HepG2 (cell line): ENCODE measurements around the gene RBM34.

ENCODE experiments used
- ATF7 ChIP-seq, 2 experiments: fragments of 450-650 bp in 1 of 2; sonication (generic) in 1 of 2; formaldehyde crosslinking in 1 of 2; IDR thresholded peaks; 2 replicates each; pipeline versions ENCODE4 v1.4.0 to v1.6.1; 2016 to 2020; ENCODE audit warnings: antibody characterized with exemption in 1 of 2, mild to moderate bottlenecking in 1 of 2, missing genetic modification reagents in 1 of 2
- CTCF ChIP-seq: sonication (generic); formaldehyde crosslinking; IDR thresholded peaks from 2 replicates; pipeline ENCODE4 v1.5.0; 2020; ENCODE audit warnings: mild to moderate bottlenecking, missing genetic modification reagents, moderate library complexity
- E2F5 ChIP-seq: sonication (generic); formaldehyde crosslinking; conservative IDR thresholded peaks from 2 replicates; pipeline ENCODE4 v1.4.0; 2020; ENCODE audit warnings: missing genetic modification reagents
- HMGXB4 ChIP-seq, 2 experiments: sonication (generic) in 1 of 2; formaldehyde crosslinking in 1 of 2; IDR thresholded peaks; 2 replicates each; pipeline versions ENCODE4 v1.4.0 to v1.6.1; 2018 to 2020; ENCODE audit warnings: missing genetic modification reagents in 2 of 2, borderline replicate concordance in 1 of 2, low read depth in 1 of 2, mild to moderate bottlenecking in 1 of 2, missing biosample characterization in 1 of 2
- MAFK ChIP-seq, 2 experiments: IDR thresholded peaks in 1 of 2; conservative IDR thresholded peaks in 1 of 2; 2 replicates each; pipeline ENCODE4 v1.6.1; 2011; ENCODE audit warnings: improper control_type of control experiment in 2 of 2, low read length in 2 of 2
- ZBTB49 ChIP-seq: sonication (generic); formaldehyde crosslinking; IDR thresholded peaks from 2 replicates; pipeline ENCODE4 v1.4.0; 2020; ENCODE audit warnings: missing genetic modification reagents, borderline replicate concordance
- ZNF318 ChIP-seq: sonication (generic); formaldehyde crosslinking; IDR thresholded peaks from 2 replicates; pipeline ENCODE4 v1.4.0; 2020; ENCODE audit warnings: mild to moderate bottlenecking, missing genetic modification reagents
- ZNF468 ChIP-seq: sonication (generic); formaldehyde crosslinking; IDR thresholded peaks from 2 replicates; pipeline ENCODE4 v1.8.0; 2022; ENCODE audit warnings: mild to moderate bottlenecking, moderate library complexity, missing genetic modification reagents

- no peak for TF ChIP-seq CTCF (CRISPR knock-in tag)
- TF ChIP-seq ATF7 (IDR thresholded peaks at IDR 0.05) = no peak
- no peak for TF ChIP-seq ATF7 (CRISPR knock-in tag; IDR thresholded peaks at IDR 0.05)
- no peak for TF ChIP-seq ZNF468 (CRISPR knock-in tag)
- TF ChIP-seq ZBTB49 (CRISPR knock-in tag) = no peak
- TF ChIP-seq HMGXB4 (CRISPR knock-in tag; IDR thresholded peaks at IDR 0.05; ENCODE audit: borderline replicate concordance in 1 of 2, low read depth in 1 of 2) = no peak
- no peak for TF ChIP-seq ZNF318 (CRISPR knock-in tag)
- TF ChIP-seq MAFK (conservative IDR thresholded peaks at IDR 0.05 in 1 of 2, IDR thresholded peaks at IDR 0.05 in 1 of 2; ENCODE audit: low read length in 2 of 2) = no peak
- no peak for TF ChIP-seq E2F5 (CRISPR knock-in tag)
Measured at GRCh38 chr1:235122348-235122747, 38.7 kb downstream of the RBM34 start.
